NCI-H446 treated with DMSO at 0.1 percent for 48 hours (cell line): Measurements from ENCODE around the gene COBL.

Experiments
- DNase-seq: peaks from one replicate; lab custom pipeline; 2025; lab: John Stamatoyannopoulos, UW

Gene COBL

GRCh38 chr7:51045319-51046102, 271.1 kb downstream of the COBL start:
- DNase-seq, result no peak

- no peak for DNase-seq
These were observed 273.1 kb downstream of the COBL start for GRCh38 chr7:51043461-51043860.

- DNase-seq, result no peak
These were observed 275.8 kb downstream of the COBL start for GRCh38 chr7:51040787-51041186.

- no peak for DNase-seq
These were observed 278.0 kb downstream of the COBL start for GRCh38 chr7:51038573-51038972.

- no peak for DNase-seq
These were observed 280.9 kb downstream of the COBL start for GRCh38 chr7:51035716-51036115.

GRCh38 chr7:51034521-51035264, 281.9 kb downstream of the COBL start:
- DNase-seq, result no peak

GRCh38 chr7:51033727-51034520, 282.7 kb downstream of the COBL start:
- DNase-seq, result no peak

GRCh38 chr7:51031791-51032515, 284.7 kb downstream of the COBL start:
- DNase-seq, result no peak

GRCh38 chr7:51031216-51031615, 285.4 kb downstream of the COBL start:
- DNase-seq, result no peak

GRCh38 chr7:51029701-51030191, 286.9 kb downstream of the COBL start:
- DNase-seq, result no peak

GRCh38 chr7:51029131-51029530, 287.5 kb downstream of the COBL start:
- no peak for DNase-seq

GRCh38 chr7:51027935-51028830, 288.4 kb downstream of the COBL start:
- no peak for DNase-seq

GRCh38 chr7:51027106-51027934, 289.3 kb downstream of the COBL start:
- DNase-seq, result no peak

- DNase-seq, result no peak
These were observed 290.3 kb downstream of the COBL start for GRCh38 chr7:51026341-51026740.

GRCh38 chr7:51025668-51026067, 290.9 kb downstream of the COBL start:
- DNase-seq, result no peak

- no peak for DNase-seq
These were observed 291.7 kb downstream of the COBL start for GRCh38 chr7:51024867-51025266.

GRCh38 chr7:51023547-51023946, 293.1 kb downstream of the COBL start:
- DNase-seq, result no peak

- DNase-seq, result no peak
These were observed 293.8 kb downstream of the COBL start for GRCh38 chr7:51022821-51023220.

GRCh38 chr7:51021906-51022570, 294.6 kb downstream of the COBL start:
- no peak for DNase-seq
